ENCODE results near the gene SLC25A11.

SLC25A11 gene

GRCh38 chr17:4966844-4967538 lies 27.1 kb upstream of the SLC25A11 start:
- H3K27ac ChIP-seq (ENCODE audit: poor library complexity, severe bottlenecking) = peak overlapping the region; percentile 90
- peak; percentile 89 for ATAC-seq (ENCODE audit: low read depth)
- peaks cover 20% of the 10 kb centered on the region for H3K36me3 ChIP-seq (ENCODE audit: low read depth)
- H3K27me3 ChIP-seq (ENCODE audit: insufficient read depth, poor library complexity, severe bottlenecking) = no peaks in the 10 kb centered on the region
- peak overlapping the region; percentile 59 for H3K4me3 ChIP-seq (ENCODE audit: severe bottlenecking)
- H3K9me3 ChIP-seq (ENCODE audit: severe bottlenecking) = no peaks in the 10 kb centered on the region
- peak; percentile 99 for DNase-seq (ENCODE audit: low spot score)
- peaks cover 12% of the 10 kb centered on the region for H3K4me1 ChIP-seq (ENCODE audit: insufficient read depth, poor library complexity, severe bottlenecking)
- TF ChIP-seq CTCF (IDR thresholded peaks at IDR 0.05; ENCODE audit: poor library complexity, severe bottlenecking) = no peak

- Histone ChIP-seq H3K27ac (ENCODE audit: poor library complexity, severe bottlenecking) (peak overlapping the region; percentile 90), H3K4me1 (ENCODE audit: insufficient read depth, poor library complexity, severe bottlenecking) (peaks cover 12% of the 10 kb centered on the region), H3K4me3 (ENCODE audit: severe bottlenecking) (no peak overlapping the region), H3K27me3 (ENCODE audit: insufficient read depth, poor library complexity, severe bottlenecking) (no peaks in the 10 kb centered on the region), H3K9me3 (ENCODE audit: severe bottlenecking) (no peaks in the 10 kb centered on the region), H3K36me3 (ENCODE audit: low read depth) (peaks cover 26% of the 10 kb centered on the region)
- no peak for TF ChIP-seq CTCF (IDR thresholded peaks at IDR 0.05; ENCODE audit: poor library complexity, severe bottlenecking)
- DNase-seq (ENCODE audit: low spot score) = no peak
- no peak for ATAC-seq (ENCODE audit: low read depth)
Measured at GRCh38 chr17:4965311-4965986, 25.6 kb upstream of the SLC25A11 start.

- ATAC-seq (ENCODE audit: low read depth) (no peak), DNase-seq (ENCODE audit: low spot score) (no peak)
- no peaks in the 10 kb centered on the region for H3K9me3 ChIP-seq (ENCODE audit: severe bottlenecking)
- peaks cover 16% of the 10 kb centered on the region for H3K36me3 ChIP-seq (ENCODE audit: low read depth)
- no peaks in the 10 kb centered on the region for H3K4me1 ChIP-seq (ENCODE audit: insufficient read depth, poor library complexity, severe bottlenecking)
- H3K4me3 ChIP-seq (ENCODE audit: severe bottlenecking) = no peak overlapping the region
- H3K27me3 ChIP-seq (ENCODE audit: insufficient read depth, poor library complexity, severe bottlenecking) = no peaks in the 10 kb centered on the region
- H3K27ac ChIP-seq (ENCODE audit: poor library complexity, severe bottlenecking) = no peak overlapping the region
- TF ChIP-seq CTCF (IDR thresholded peaks at IDR 0.05; ENCODE audit: poor library complexity, severe bottlenecking) = no peak
Measured at GRCh38 chr17:4960279-4960922, 20.6 kb upstream of the SLC25A11 start.

GRCh38 chr17:4959261-4959965 lies 19.6 kb upstream of the SLC25A11 start:
- Histone ChIP-seq H3K9me3 (ENCODE audit: severe bottlenecking) (no peaks in the 10 kb centered on the region), H3K27ac (ENCODE audit: poor library complexity, severe bottlenecking) (no peak overlapping the region), H3K4me3 (ENCODE audit: severe bottlenecking) (no peak overlapping the region), H3K4me1 (ENCODE audit: insufficient read depth, poor library complexity, severe bottlenecking) (no peaks in the 10 kb centered on the region), H3K36me3 (ENCODE audit: low read depth) (peaks cover 15% of the 10 kb centered on the region; the same call in 1 of the 2 replicates), H3K27me3 (ENCODE audit: insufficient read depth, poor library complexity, severe bottlenecking) (no peaks in the 10 kb centered on the region)
- DNase-seq (ENCODE audit: low spot score) (no peak), ATAC-seq (ENCODE audit: low read depth) (no peak)
- TF ChIP-seq CTCF (IDR thresholded peaks at IDR 0.05; ENCODE audit: poor library complexity, severe bottlenecking) = no peak

Measured in RWPE2 (cell line).